HG03066 (cell line): ENCODE results near the gene MEG3.

Experiments used
- ATAC-seq: cut with Tn5 transposase; IDR thresholded peaks from one replicate; pipeline ENCODE4 v1.9.1; 2021; ENCODE audit warnings: low read depth; ENCODE audit not compliant: unreplicated experiment

The MEG3 gene

GRCh38 chr14:100825713-100826331, at the start of gene MEG3:
Gene MEG3 (plus strand): TSS chr14:100826118.
- no peak for ATAC-seq

DNA sequence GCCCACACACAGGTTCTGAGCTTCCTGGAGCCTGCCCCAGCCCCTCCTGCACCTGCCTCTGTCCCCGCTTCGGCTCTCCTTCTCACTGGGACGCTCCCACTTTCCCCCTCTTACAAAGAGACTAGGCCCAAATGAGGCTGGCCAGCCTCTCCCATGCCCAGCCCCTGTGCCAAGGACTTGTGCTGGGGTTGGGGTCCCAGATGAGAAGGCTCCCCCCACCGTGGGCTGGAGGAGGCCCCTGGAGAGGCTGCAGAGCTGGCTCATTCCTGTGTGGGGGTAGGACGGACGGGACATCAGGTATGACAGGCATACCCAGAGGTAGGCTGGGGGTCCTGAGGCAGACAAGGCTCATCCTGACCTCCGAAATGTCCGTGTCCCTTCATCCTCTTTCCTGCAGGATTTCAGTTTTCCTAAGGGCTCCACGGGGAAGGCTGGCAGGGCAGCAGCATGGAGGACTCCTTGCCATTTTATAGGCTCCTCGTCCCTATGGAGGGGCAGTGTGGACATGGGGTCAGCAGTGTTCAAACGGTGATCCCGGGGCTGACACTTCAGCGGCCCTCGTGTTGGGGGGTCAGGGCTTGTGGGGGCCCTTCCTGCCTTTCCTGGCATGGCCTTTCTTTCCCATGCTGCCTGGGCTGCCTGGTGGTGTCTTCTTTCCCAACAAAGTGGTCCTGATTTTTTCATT, 49.1 kb upstream of the MEG3 start:
- ATAC-seq = no peak

GRCh38 chr14:100777366-100777817, 48.5 kb upstream of the MEG3 start:
- no peak for ATAC-seq

GRCh38 chr14:100777818-100778525, 47.9 kb upstream of the MEG3 start:
- ATAC-seq = no peak

DNA sequence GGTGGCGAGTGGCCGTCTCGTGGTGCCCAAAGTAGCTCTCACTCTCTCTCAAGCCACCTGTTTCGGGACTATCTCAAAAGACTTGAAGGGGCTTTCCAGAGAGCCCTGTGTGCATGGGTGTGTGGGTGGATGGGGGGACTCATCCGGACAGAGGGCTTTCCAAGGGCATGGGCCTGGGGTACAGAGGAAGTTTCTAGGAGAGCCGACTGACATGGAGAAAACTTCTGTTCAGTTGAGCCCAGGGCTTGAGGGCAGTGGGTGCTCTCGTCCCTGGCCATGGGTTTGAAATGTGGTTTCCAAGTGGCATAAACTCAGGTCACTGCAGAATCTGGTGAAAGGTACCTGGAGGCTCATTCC, 47.4 kb upstream of the MEG3 start:
- no peak for ATAC-seq

DNA sequence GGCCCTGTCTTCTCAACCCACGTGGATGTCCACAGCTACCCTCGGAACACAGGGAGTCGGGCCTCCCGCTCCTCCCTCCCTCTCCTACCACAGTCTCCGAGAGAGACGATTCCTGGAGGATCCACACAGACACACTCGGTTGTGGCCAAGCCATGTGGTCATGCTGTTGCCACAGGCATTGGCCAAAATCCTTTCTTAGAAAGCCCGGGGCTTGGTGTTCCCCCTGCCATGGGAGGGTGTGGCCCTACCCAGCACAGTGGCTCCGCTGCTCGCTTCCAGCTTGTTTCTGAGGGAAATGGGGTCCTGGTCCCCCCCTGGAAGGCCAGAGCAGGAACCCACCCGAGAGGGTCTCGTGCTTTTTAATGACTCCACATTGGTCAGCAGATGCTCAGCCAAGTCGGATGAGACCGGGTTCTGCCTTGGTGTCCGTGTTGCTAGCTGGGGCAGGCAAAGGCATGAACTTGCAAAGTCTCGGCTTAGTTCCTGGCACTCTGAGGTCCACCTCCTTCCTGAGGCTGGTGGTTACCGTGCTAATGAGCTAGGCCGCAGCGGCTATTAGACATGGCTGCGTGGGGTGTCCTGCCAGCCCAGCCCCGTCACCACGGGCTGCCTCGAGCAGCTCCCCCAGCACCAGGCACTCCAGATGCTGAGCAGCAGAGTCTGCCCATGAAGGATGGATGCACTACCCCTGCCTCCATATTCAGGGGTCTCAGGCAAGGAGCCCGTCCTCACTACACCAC, 46.8 kb upstream of the MEG3 start:
- ATAC-seq = no peak

DNA sequence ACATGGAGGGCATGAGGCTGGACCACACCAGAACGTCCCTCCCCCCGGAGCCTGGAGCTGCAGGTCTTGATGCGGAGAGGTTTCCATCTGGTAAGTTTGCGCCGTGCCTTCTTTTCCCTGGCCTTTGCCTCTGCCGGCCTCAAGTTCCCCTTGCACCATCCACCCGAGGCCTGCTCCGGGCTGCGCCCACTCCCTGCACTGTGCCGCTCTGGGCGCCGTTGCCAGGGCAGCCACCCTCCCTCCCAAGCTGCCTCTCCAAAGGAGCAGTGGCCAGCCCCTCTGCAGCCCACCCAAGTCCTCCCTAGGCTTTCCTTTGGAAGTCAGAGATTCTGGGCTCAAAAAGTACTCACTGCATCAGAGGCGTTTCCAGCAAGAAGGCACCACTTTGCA, 46.2 kb upstream of the MEG3 start:
- no peak for ATAC-seq

- no peak for ATAC-seq
These were observed 45.7 kb upstream of the MEG3 start for GRCh38 chr14:100780246-100780645.

GRCh38 chr14:100780646-100781355, 45.1 kb upstream of the MEG3 start:
- no peak for ATAC-seq

GRCh38 chr14:100781952-100782351, 44.0 kb upstream of the MEG3 start:
- ATAC-seq = no peak

DNA sequence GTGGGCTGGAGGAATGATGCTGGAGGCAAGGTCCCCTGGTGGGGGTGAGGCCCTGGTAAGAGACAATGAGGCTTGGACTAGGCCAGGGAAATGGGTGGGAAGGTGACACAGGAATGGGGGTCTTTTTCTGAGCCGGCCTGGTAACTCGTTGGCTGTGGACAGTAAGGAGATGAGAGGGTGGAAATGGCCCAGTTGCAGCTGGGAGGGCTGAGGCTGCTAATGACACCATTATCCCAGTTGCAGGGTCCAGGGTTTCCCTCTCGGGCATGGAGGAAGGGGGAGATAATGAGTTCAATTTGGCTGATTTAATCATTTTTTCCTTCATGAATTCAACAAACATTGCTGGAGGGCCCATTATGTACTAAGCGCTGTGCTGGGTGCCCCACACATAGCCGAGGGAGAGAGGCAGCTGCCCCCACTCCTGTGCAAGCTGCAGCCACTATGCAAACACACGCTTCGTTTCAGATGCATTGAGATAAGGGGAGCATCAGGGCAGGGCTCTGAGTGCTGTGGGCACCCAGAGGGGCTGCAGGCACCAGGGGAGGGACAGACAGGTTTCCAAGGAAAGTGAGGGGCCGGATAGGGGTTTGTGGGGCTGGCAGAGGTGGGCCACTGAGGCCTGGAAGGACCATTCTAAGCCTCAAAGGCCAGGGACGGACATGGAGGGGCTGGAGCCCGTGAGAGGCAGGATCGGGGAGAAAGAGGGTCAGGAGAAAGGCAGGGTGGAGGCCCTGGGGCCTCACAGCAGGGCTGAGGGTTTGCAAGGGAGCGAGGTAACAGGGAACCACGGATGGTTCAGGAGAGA, 43.2 kb upstream of the MEG3 start:
- no peak for ATAC-seq

DNA sequence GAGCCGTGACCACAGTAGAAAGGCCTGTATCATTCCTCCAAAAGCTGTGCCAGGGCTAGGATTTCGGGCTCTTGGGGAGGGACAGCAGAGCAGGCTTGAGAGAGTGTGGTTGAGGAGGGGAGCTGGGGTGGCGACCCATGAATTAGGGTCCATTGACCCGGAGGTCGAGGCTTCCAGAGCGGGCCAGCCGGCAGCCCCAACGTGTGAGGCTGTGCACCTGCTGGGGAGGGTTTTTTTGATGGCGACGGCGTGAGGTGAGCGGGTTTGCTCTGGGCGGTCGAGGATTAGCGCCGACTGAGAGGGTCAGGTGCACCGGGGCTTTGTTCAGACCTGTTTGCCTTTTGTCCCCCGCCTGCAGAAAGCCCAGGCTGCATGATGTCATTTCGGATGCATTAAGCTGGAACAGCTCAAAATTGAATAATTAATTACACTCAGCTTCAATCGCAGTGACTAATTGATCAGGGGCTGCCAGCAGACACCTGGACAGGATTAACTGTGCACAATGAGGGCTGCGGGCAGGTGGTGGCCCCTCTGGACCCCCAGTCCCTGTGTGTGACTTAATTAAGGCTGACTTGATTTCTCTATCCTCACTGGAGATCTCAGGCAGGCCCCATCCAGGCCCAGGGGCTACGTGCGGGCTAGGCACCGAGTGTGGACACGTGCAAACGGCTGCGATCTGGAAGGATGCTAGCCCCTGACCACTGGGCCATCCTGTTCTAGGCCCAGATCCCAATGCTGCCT, 42.1 kb upstream of the MEG3 start:
- ATAC-seq = no peak

GRCh38 chr14:100784523-100785337, 41.2 kb upstream of the MEG3 start:
- no peak for ATAC-seq

- ATAC-seq = no peak
These were observed 40.6 kb upstream of the MEG3 start for GRCh38 chr14:100785338-100785615.

GRCh38 chr14:100785626-100786025, 40.3 kb upstream of the MEG3 start:
- no peak for ATAC-seq

DNA sequence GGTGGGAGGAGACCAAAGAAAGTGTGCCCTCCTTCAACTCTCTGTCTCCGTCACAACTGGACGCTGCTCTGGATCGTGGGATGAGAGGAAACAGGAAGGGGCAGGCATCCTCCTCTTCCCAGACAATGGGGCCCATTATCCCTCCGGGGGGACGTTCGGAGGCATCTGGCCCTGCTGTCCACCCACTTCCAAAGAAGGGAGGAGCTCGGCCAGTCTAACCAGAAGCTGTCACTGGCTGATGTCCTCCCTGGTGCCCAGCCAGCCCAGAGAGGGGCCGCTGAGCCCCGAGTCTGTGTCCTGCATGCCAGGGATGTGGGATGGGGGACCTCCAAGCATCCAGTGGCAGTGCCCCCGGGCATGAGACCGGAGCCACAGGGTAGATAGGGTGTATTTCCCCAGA, 39.8 kb upstream of the MEG3 start:
- ATAC-seq = no peak

DNA sequence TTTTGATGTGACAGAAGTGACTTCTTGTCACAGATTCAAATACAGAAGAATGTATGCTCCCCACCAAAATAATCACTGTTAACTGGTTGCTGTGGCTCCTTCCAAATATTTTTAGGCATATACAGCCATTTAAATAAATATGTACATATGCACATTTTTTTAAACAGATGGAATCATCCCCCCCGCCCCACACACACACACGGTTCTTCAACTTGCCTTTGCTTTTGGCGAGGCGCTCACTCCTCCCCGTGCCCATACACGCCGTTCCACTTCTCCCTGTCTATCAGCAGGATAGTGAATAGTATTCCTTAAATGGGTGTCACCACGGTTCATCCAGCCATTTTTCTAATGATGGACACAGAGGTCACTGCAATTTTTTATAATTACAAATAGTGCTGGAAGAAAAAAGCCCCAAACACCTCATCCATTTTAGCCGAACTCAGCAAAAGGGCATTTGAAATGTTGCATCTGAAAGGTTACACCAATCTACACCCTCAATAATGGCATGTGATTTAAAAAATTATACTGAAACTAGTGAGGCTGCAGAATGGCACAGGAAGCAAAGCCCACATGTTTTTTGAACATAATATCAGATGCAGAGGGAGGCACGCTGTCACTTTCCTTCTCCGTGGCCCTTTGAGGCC, 39.2 kb upstream of the MEG3 start:
- ATAC-seq = no peak

DNA sequence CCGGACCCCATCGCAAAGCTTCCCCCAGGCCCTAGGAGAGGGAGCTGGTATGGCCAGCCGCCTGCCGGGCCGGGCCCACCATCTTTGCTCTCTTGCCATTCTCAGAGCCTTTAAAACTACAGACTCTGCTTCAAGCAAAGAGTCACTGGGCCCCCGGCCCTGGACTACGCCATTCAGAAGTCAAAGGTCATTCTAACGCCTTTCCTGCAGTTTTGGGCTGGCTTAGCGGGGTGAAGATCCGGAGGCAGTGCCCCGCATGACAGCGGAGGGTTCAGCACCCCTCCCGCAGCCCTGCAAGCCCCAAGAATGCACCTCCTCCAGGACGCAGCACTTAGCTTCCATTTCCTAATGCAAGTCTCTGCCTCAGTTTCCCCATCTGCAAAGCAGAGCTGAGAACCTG, 38.3 kb upstream of the MEG3 start:
- ATAC-seq = no peak
